Fibroblast of mammary gland (primary cell): ENCODE measurements around the gene TRMT61A.

Source experiments
- DNase-seq: peaks from one replicate; pipeline ENCODE4 v3.0.0-alpha.2; 2010; ENCODE audit warnings: low read depth
- H3K4me3 ChIP-seq: 2 replicates; pipeline ENCODE4 v1.5.1; 2011; ENCODE audit warnings: low read depth, mild to moderate bottlenecking, low read length, moderate library complexity; ENCODE audit not compliant: control insufficient read depth
- CTCF ChIP-seq: conservative IDR thresholded peaks from 2 replicates; pipeline ENCODE4 v1.5.1; 2011; ENCODE audit warnings: low read depth, low read length, inconsistent platforms; ENCODE audit not compliant: control insufficient read depth, insufficient read depth

Gene TRMT61A

GRCh38 chr14:103537175-103537990 is 8.4 kb downstream of the TRMT61A start:
- no peak for TF ChIP-seq CTCF
- no peak overlapping the region for H3K4me3 ChIP-seq
- peak; percentile 74 for DNase-seq

GRCh38 chr14:103538291-103539055 is 9.5 kb downstream of the TRMT61A start:
- no peak overlapping the region for H3K4me3 ChIP-seq

GRCh38 chr14:103539056-103539825 is 10.2 kb downstream of the TRMT61A start:
- TF ChIP-seq CTCF, result no peak
- DNase-seq, result no peak
- no peak overlapping the region for H3K4me3 ChIP-seq

More at GRCh38 chr14:103538291-103539055, 9.5 kb downstream of the TRMT61A start:
- no peak for TF ChIP-seq CTCF
- no peak for DNase-seq

- no peak for TF ChIP-seq CTCF
- no peak for DNase-seq
- H3K4me3 ChIP-seq, result no peak overlapping the region
Observed at GRCh38 chr14:103540821-103541708, 12.1 kb downstream of the TRMT61A start.

- no peak overlapping the region for H3K4me3 ChIP-seq
- DNase-seq, result no peak
- no peak for TF ChIP-seq CTCF
Observed at GRCh38 chr14:103541709-103542604, 13.0 kb downstream of the TRMT61A start.
